SK-N-SH treated with all-trans-retinoic acid at 6 μM for 48 hours (cell line): ENCODE results near the gene SMYD3.

Experiments used
- ATAC-seq: fragments of 200-7000 bp; cut with Tn5 transposase; 3 replicates; pipeline ENCODE4 v1.9.1; 2020; ENCODE audit warnings: mild to moderate bottlenecking, moderate library complexity
- ARNTL ChIP-seq: fragments of 450-650 bp; formaldehyde crosslinking; IDR thresholded peaks from 2 replicates; pipeline ENCODE4 v1.5.0; 2020; ENCODE audit warnings: low read depth, mild to moderate bottlenecking, moderate library complexity, borderline replicate concordance
- BACH2 ChIP-seq: fragments of 250-450 bp; sonication (Bioruptor Pico); IDR thresholded peaks from 2 replicates; pipeline ENCODE4 v1.9.0; 2021; ENCODE audit warnings: mild to moderate bottlenecking, borderline replicate concordance
- CSDC2 ChIP-seq: fragments of 250-450 bp; sonication (Bioruptor Pico); IDR thresholded peaks from 2 replicates; pipeline ENCODE4 v1.5.0; 2020; ENCODE audit warnings: mild to moderate bottlenecking, moderate library complexity
- ESRRG ChIP-seq: fragments of 250-450 bp; sonication (Bioruptor Pico); IDR thresholded peaks from 2 replicates; pipeline ENCODE4 v1.6.1; 2021; ENCODE audit warnings: mild to moderate bottlenecking
- GLIS3 ChIP-seq: fragments of 250-450 bp; sonication (Bioruptor Pico); IDR thresholded peaks from 2 replicates; pipeline ENCODE4 v1.5.0; 2020; ENCODE audit warnings: mild to moderate bottlenecking, moderate library complexity
- ISL1 ChIP-seq: fragments of 250-450 bp; sonication (Bioruptor Pico); IDR thresholded peaks from 2 replicates; pipeline ENCODE4 v2.1.2; 2022; ENCODE audit warnings: mild to moderate bottlenecking, moderate library complexity
- OSR1 ChIP-seq: fragments of 250-450 bp; sonication (Bioruptor Pico); IDR thresholded peaks from 2 replicates; pipeline ENCODE4 v1.8.0; 2022; ENCODE audit warnings: moderate library complexity, mild to moderate bottlenecking, inconsistent platforms
- PPARA ChIP-seq: fragments of 250-450 bp; sonication (Bioruptor Pico); IDR thresholded peaks from 2 replicates; pipeline ENCODE4 v1.5.0; 2020; ENCODE audit warnings: mild to moderate bottlenecking, borderline replicate concordance
- RARB ChIP-seq: fragments of 250-450 bp; sonication (Bioruptor Pico); IDR thresholded peaks from 2 replicates; pipeline ENCODE4 v1.8.0; 2021; ENCODE audit warnings: mild to moderate bottlenecking, moderate library complexity
- SNAI2 ChIP-seq: fragments of 250-450 bp; sonication (Bioruptor Pico); IDR thresholded peaks from 2 replicates; pipeline ENCODE4 v1.5.0; 2020; ENCODE audit warnings: mild to moderate bottlenecking, moderate library complexity
- TOX ChIP-seq: fragments of 250-450 bp; sonication (Bioruptor Pico); IDR thresholded peaks from 2 replicates; pipeline ENCODE4 v1.8.0; 2021; ENCODE audit warnings: mild to moderate bottlenecking, moderate library complexity, borderline replicate concordance
- ZC3H10 ChIP-seq: fragments of 250-450 bp; sonication (Bioruptor Pico); IDR thresholded peaks from 2 replicates; pipeline ENCODE4 v1.5.1; 2021; ENCODE audit warnings: mild to moderate bottlenecking, moderate library complexity
- ZFP3 ChIP-seq: fragments of 250-450 bp; sonication (Bioruptor Pico); IDR thresholded peaks from 2 replicates; pipeline ENCODE4 v1.5.0; 2020; ENCODE audit warnings: mild to moderate bottlenecking, moderate library complexity
- ZFP30 ChIP-seq: fragments of 450-650 bp; formaldehyde crosslinking; IDR thresholded peaks from 2 replicates; pipeline ENCODE4 v1.5.0; 2022; ENCODE audit warnings: mild to moderate bottlenecking, moderate library complexity
- ZNF565 ChIP-seq: fragments of 450-650 bp; formaldehyde crosslinking; conservative IDR thresholded peaks from 2 replicates; pipeline ENCODE4 v1.5.0; 2020; ENCODE audit warnings: low read depth, mild to moderate bottlenecking, moderate library complexity
- ZNF70 ChIP-seq: fragments of 450-650 bp; formaldehyde crosslinking; IDR thresholded peaks from 2 replicates; pipeline ENCODE4 v1.5.0; 2020; ENCODE audit warnings: mild to moderate bottlenecking, moderate library complexity
- ZNF8 ChIP-seq: fragments of 450-650 bp; formaldehyde crosslinking; IDR thresholded peaks from 2 replicates; pipeline ENCODE4 v1.5.0; 2020; ENCODE audit warnings: mild to moderate bottlenecking, moderate library complexity
- TF ChIP-seq, protein P1 (sequence below): fragments of 250-450 bp; sonication (Bioruptor Pico); IDR thresholded peaks from 2 replicates; pipeline ENCODE4 v1.5.1; 2021; ENCODE audit warnings: mild to moderate bottlenecking, moderate library complexity
- TF ChIP-seq, protein P2 (sequence below): fragments of 250-450 bp; sonication (Bioruptor Pico); IDR thresholded peaks from 2 replicates; pipeline ENCODE4 v1.5.0; 2020; ENCODE audit warnings: mild to moderate bottlenecking, moderate library complexity
- TF ChIP-seq, protein P3 (sequence below): fragments of 250-450 bp; sonication (Bioruptor Pico); IDR thresholded peaks from 2 replicates; pipeline ENCODE4 v1.5.1; 2020; ENCODE audit warnings: low read depth, mild to moderate bottlenecking, moderate library complexity
- TF ChIP-seq, protein P4 (sequence below): fragments of 250-450 bp; sonication (Bioruptor Pico); IDR thresholded peaks from 2 replicates; pipeline ENCODE4 v1.8.0; 2020; ENCODE audit warnings: mild to moderate bottlenecking, moderate library complexity, borderline replicate concordance

SMYD3 gene

DNA sequence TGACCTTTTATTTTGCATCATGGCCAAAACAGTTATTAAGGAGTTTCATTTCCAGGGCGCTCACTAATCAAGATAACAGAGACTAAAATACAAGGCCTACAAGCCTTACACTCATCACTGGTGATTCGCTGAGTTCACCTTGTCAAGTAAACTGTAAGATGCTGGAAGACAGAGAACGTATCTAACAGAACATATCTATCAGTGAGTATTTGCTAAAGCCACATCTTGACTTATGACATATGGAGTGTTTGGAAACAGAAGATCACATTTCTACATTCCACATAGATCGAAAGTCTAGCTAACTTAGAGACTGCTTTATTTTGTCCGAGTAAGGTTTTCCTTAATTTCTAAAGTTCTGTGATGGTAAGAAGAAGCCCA lies 506.5 kb downstream of the SMYD3 start:
- no peak for ATAC-seq
- TF ChIP-seq ARNTL (no peak), ZNF8 (CRISPR knock-in tag) (no peak), BACH2 (CRISPR knock-in tag) (no peak), ISL1 (CRISPR knock-in tag) (no peak), ZFP30 (no peak), SNAI2 (CRISPR knock-in tag) (no peak), GLIS3 (CRISPR knock-in tag) (no peak), ESRRG (CRISPR knock-in tag) (no peak), CSDC2 (CRISPR knock-in tag) (no peak), OSR1 (no peak), PPARA (CRISPR knock-in tag) (no peak), ZNF565 (CRISPR knock-in tag) (no peak), TOX (CRISPR knock-in tag) (no peak), RARB (CRISPR knock-in tag) (no peak), ZC3H10 (CRISPR knock-in tag) (no peak), ZNF70 (CRISPR knock-in tag) (no peak), ZFP3 (no peak)
- TF ChIP-seq, protein P1, sequence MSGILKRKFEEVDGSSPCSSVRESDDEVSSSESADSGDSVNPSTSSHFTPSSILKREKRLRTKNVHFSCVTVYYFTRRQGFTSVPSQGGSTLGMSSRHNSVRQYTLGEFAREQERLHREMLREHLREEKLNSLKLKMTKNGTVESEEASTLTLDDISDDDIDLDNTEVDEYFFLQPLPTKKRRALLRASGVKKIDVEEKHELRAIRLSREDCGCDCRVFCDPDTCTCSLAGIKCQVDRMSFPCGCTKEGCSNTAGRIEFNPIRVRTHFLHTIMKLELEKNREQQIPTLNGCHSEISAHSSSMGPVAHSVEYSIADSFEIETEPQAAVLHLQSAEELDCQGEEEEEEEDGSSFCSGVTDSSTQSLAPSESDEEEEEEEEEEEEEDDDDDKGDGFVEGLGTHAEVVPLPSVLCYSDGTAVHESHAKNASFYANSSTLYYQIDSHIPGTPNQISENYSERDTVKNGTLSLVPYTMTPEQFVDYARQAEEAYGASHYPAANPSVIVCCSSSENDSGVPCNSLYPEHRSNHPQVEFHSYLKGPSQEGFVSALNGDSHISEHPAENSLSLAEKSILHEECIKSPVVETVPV (CRISPR knock-in tag): no peak
- TF ChIP-seq, protein P2, sequence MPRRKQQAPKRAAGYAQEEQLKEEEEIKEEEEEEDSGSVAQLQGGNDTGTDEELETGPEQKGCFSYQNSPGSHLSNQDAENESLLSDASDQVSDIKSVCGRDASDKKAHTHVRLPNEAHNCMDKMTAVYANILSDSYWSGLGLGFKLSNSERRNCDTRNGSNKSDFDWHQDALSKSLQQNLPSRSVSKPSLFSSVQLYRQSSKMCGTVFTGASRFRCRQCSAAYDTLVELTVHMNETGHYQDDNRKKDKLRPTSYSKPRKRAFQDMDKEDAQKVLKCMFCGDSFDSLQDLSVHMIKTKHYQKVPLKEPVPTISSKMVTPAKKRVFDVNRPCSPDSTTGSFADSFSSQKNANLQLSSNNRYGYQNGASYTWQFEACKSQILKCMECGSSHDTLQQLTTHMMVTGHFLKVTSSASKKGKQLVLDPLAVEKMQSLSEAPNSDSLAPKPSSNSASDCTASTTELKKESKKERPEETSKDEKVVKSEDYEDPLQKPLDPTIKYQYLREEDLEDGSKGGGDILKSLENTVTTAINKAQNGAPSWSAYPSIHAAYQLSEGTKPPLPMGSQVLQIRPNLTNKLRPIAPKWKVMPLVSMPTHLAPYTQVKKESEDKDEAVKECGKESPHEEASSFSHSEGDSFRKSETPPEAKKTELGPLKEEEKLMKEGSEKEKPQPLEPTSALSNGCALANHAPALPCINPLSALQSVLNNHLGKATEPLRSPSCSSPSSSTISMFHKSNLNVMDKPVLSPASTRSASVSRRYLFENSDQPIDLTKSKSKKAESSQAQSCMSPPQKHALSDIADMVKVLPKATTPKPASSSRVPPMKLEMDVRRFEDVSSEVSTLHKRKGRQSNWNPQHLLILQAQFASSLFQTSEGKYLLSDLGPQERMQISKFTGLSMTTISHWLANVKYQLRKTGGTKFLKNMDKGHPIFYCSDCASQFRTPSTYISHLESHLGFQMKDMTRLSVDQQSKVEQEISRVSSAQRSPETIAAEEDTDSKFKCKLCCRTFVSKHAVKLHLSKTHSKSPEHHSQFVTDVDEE: no peak
- TF ChIP-seq, protein P3, sequence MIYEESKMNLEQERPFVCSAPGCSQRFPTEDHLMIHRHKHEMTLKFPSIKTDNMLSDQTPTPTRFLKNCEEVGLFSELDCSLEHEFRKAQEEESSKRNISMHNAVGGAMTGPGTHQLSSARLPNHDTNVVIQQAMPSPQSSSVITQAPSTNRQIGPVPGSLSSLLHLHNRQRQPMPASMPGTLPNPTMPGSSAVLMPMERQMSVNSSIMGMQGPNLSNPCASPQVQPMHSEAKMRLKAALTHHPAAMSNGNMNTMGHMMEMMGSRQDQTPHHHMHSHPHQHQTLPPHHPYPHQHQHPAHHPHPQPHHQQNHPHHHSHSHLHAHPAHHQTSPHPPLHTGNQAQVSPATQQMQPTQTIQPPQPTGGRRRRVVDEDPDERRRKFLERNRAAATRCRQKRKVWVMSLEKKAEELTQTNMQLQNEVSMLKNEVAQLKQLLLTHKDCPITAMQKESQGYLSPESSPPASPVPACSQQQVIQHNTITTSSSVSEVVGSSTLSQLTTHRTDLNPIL: no peak

DNA sequence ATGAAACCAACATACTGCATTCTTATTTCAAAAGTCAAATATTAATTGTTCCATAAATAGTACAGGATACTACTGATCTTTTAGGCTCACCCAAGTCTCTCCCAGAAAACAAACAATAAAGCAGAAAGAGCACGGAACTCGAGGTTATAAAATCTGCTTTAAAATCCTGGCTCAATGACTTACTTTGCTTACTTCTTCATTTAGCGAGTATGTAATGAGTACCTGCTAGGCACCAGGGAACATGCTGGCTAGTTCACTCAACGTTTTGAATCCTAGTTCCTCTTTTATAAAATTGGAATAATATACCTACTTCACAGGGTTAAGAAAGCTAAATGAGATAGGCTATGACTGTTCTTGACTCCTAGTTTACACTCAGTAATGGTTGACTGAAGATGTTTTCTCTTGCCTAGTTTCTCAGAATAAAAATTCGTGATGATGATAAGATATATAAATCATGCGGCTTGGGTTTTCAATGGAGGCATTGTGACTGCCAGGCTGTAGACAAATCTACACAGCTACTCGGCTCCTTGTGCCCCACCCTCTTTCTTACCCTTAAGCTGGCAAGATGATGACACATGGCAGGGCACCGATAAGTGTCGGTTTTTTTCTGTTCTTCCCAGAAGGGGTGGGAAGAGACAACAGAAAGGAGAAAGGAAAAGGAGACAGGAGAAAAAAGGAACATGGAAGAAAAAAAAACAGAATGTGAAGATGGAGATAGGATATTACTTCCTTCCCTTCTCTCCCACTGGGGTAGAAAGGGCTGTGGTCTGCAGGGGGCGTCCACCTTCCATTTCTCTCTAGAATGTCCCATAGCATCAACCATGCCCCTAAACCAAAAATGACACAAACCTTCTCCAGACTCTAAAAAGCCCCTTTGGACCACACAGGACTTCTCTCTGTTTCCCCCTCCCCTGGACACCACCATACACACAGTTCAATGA lies 507.1 kb downstream of the SMYD3 start:
- TF ChIP-seq, protein P2: no peak
- TF ChIP-seq, protein P3: no peak
- TF ChIP-seq ZFP3 (no peak), CSDC2 (CRISPR knock-in tag) (no peak)
- TF ChIP-seq, protein P4, sequence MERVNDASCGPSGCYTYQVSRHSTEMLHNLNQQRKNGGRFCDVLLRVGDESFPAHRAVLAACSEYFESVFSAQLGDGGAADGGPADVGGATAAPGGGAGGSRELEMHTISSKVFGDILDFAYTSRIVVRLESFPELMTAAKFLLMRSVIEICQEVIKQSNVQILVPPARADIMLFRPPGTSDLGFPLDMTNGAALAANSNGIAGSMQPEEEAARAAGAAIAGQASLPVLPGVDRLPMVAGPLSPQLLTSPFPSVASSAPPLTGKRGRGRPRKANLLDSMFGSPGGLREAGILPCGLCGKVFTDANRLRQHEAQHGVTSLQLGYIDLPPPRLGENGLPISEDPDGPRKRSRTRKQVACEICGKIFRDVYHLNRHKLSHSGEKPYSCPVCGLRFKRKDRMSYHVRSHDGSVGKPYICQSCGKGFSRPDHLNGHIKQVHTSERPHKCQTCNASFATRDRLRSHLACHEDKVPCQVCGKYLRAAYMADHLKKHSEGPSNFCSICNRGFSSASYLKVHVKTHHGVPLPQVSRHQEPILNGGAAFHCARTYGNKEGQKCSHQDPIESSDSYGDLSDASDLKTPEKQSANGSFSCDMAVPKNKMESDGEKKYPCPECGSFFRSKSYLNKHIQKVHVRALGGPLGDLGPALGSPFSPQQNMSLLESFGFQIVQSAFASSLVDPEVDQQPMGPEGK (CRISPR knock-in tag): no peak
- no peak for ATAC-seq
